Vagina (tissue), 2 donors: ENCODE data around the gene GFI1B. TPM values are rescaled to one million over a fixed set of nuclear protein-coding genes. Genes with fewer than 3 reads are reported as not detected.

Source experiments
- DNase-seq, 2 donors: peaks; one replicate each; pipeline ENCODE4 v3.0.0-alpha.2; 2017; ENCODE audit errors: extremely low spot score in 2 of 2
- H3K27ac ChIP-seq: fragments of 200-600 bp; sonication (generic); one replicate; pipeline ENCODE4 v1.5.1; 2019
- H3K27me3 ChIP-seq: fragments of 200-600 bp; sonication (generic); one replicate; pipeline ENCODE4 v1.5.1; 2019
- H3K36me3 ChIP-seq, 2 donors: fragments of 200-600 bp; sonication (generic); one replicate each; pipeline ENCODE4 v1.5.1; 2017 to 2019
- H3K4me1 ChIP-seq: fragments of 200-600 bp; sonication (generic); one replicate; pipeline ENCODE4 v1.5.1; 2019
- H3K4me3 ChIP-seq, 2 donors: fragments of 200-600 bp; sonication (generic); 1 replicate in 1 of 2; 2 replicates in 1 of 2; pipeline ENCODE4 v1.5.1; 2016 to 2019
- H3K9me3 ChIP-seq: fragments of 200-600 bp; sonication (generic); one replicate; pipeline ENCODE4 v1.5.1; 2019
- POLR2A ChIP-seq, 2 donors: fragments of 450-650 bp; IDR thresholded peaks; one replicate each; pipeline ENCODE4 v1.6.1; 2017; ENCODE audit warnings: antibody characterized with exemption in 2 of 2, mild to moderate bottlenecking in 2 of 2, moderate library complexity in 2 of 2
- POLR2AphosphoS5 ChIP-seq, 2 donors: sonication (generic); formaldehyde crosslinking; IDR thresholded peaks; one replicate each; pipeline ENCODE4 v1.9.0; 2017; ENCODE audit warnings: antibody characterized with exemption in 2 of 2, mild to moderate bottlenecking in 2 of 2, low read depth in 1 of 2; ENCODE audit not compliant: insufficient read depth in 1 of 2
- intact Hi-C: fragments of 100-400 bp; cut with DNase I; formaldehyde crosslinking; loops from one replicate; pipeline ENCODE4 v1.15.1; 2023
- total RNA-seq: library from RNA; depleted of rRNA; stranded (reverse); fragments of >200 nt; gene quantifications from one replicate; pipeline ENCODE4 v1.2.3, GENCODE V29; 2016
- TF ChIP-seq, protein P1 (sequence below), 3 experiments: fragments of 450-650 bp in 2 of 3; fragments of 200-600 bp in 1 of 3; sonication (generic) in 1 of 3; IDR thresholded peaks; one replicate each; pipeline ENCODE4 v1.5.1; 2017 to 2019; ENCODE audit warnings: antibody characterized with exemption in 3 of 3, mild to moderate bottlenecking in 2 of 3, moderate library complexity in 2 of 3

GFI1B gene
- total RNA-seq, 1 donor from 2014 or later: not detected

DNA sequence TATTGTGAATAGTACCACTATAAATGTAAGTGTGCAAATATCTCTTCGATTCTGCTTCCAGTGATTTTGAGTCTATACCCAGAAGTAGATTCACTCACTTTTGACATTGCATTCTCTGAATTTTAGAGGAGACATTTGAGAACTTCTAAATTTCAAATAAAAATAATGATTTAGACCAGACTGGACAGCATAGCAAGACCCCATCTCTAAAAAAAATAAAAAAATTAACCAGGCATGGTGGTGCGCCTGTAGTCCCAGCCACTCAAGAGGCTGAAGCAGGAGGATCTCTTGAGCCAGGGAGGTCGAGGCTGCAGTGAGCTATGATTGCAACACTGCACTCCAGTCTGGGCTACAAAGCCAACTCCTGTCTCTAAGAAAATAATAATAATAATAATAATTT is 1.9 kb upstream of the GFI1B start:
- H3K27me3 ChIP-seq: no peaks in the 10 kb centered on the region
- H3K27ac ChIP-seq: no peak overlapping the region
- H3K36me3 ChIP-seq: no peaks in the 10 kb centered on the region
- DNase-seq: no peak
- TF ChIP-seq, protein P1, sequence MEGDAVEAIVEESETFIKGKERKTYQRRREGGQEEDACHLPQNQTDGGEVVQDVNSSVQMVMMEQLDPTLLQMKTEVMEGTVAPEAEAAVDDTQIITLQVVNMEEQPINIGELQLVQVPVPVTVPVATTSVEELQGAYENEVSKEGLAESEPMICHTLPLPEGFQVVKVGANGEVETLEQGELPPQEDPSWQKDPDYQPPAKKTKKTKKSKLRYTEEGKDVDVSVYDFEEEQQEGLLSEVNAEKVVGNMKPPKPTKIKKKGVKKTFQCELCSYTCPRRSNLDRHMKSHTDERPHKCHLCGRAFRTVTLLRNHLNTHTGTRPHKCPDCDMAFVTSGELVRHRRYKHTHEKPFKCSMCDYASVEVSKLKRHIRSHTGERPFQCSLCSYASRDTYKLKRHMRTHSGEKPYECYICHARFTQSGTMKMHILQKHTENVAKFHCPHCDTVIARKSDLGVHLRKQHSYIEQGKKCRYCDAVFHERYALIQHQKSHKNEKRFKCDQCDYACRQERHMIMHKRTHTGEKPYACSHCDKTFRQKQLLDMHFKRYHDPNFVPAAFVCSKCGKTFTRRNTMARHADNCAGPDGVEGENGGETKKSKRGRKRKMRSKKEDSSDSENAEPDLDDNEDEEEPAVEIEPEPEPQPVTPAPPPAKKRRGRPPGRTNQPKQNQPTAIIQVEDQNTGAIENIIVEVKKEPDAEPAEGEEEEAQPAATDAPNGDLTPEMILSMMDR (IDR thresholded peaks at IDR 0.05): no peak
- TF ChIP-seq POLR2A (IDR thresholded peaks at IDR 0.05): no peak
- no peak for TF ChIP-seq POLR2AphosphoS5 (IDR thresholded peaks at IDR 0.05; ENCODE audit: insufficient read depth in 1 of 2, low read depth in 1 of 2)
- H3K4me1 ChIP-seq: no peaks in the 10 kb centered on the region
- H3K9me3 ChIP-seq: no peaks in the 10 kb centered on the region
- no peak overlapping the region for H3K4me3 ChIP-seq
- intact Hi-C loops: no loop called here

DNA sequence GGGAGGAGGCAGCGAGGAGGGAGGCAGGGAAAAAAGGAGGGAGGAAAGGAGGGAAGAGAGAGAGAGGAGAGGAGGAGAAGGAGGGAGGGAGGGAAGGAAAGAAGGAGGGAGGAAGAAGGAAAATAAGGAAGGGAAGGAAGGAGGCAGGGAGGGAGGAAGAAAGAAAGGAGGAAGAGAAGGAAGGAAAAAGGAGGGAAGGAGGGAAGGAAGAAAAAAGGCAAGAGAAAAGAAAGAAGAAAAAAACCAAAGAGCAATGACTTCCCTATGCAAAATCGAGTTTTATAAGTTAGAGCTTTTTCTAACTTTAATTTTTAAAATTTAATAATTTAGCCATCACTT is 413 bp upstream of the GFI1B start:
- TF ChIP-seq POLR2A (IDR thresholded peaks at IDR 0.05) (no peak), POLR2AphosphoS5 (IDR thresholded peaks at IDR 0.05; ENCODE audit: insufficient read depth in 1 of 2, low read depth in 1 of 2) (no peak)
- TF ChIP-seq, protein P1 (IDR thresholded peaks at IDR 0.05): no peak
- DNase-seq: no peak
- no peaks in the 10 kb centered on the region for H3K27me3 ChIP-seq
- intact Hi-C loops: no loop called here
- no peaks in the 10 kb centered on the region for H3K36me3 ChIP-seq
- H3K4me1 ChIP-seq: no peaks in the 10 kb centered on the region
- H3K9me3 ChIP-seq: no peaks in the 10 kb centered on the region
- H3K4me3 ChIP-seq: no peak overlapping the region
- H3K27ac ChIP-seq: no peak overlapping the region

DNA sequence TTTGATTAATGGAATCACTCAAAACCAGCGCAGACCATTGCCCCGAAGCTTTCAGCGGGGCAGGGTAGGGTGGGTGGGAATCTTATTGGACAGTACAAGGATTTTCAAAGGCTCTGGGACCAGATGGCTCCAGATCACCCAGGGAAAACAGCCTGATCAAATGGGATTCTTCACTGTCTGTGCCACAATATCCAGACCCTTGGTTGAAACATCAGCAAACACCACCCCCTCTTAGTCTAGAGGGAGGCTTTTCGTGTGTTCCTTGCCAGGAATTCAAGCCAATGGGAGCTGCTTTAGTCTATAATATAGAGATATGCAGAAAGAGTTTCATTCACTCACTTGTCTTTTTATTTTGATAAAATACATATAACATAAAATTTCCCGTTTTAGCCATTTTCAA is 1.7 kb downstream of the GFI1B start:
- H3K27me3 ChIP-seq: no peaks in the 10 kb centered on the region
- DNase-seq: no peak

DNA sequence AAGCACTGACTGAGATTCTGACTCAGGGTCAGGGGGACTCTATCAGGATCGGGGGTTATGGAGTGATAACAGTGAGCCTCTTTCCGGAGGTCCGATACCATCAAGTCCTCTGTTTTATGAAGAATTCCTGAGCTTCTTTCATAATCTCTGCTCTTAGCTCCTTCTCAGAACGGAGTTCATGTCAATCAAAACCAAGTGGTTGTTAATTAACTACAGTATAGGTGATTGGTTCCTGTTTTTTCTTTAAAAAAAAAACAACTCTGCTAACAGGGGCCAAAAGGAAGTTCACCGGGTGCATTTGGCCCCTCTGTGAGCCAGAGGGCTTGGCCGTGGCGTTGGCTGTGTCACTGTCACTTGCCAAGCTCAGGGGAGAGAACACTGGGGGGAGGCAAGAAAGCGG is 4.0 kb downstream of the GFI1B start:
- no peaks in the 10 kb centered on the region for H3K27me3 ChIP-seq
- no peak overlapping the region for H3K4me3 ChIP-seq
- intact Hi-C loops: no loop called here
- H3K9me3 ChIP-seq: no peaks in the 10 kb centered on the region
- TF ChIP-seq POLR2AphosphoS5 (IDR thresholded peaks at IDR 0.05; ENCODE audit: insufficient read depth in 1 of 2, low read depth in 1 of 2) (no peak), POLR2A (IDR thresholded peaks at IDR 0.05) (no peak)
- TF ChIP-seq, protein P1 (IDR thresholded peaks at IDR 0.05): no peak
- no peaks in the 10 kb centered on the region for H3K4me1 ChIP-seq
- DNase-seq: no peak
- no peak overlapping the region for H3K27ac ChIP-seq
- no peaks in the 10 kb centered on the region for H3K36me3 ChIP-seq

More for the DNA sequence above, 1.7 kb downstream of the GFI1B start:
- Histone ChIP-seq H3K36me3 (no peaks in the 10 kb centered on the region), H3K9me3 (no peaks in the 10 kb centered on the region), H3K4me1 (no peaks in the 10 kb centered on the region), H3K27ac (no peak overlapping the region), H3K4me3 (no peak overlapping the region)
- TF ChIP-seq POLR2A (IDR thresholded peaks at IDR 0.05) (no peak), POLR2AphosphoS5 (IDR thresholded peaks at IDR 0.05; ENCODE audit: insufficient read depth in 1 of 2, low read depth in 1 of 2) (no peak)
- TF ChIP-seq, protein P1 (IDR thresholded peaks at IDR 0.05): no peak
- intact Hi-C loops: no loop called here

DNA sequence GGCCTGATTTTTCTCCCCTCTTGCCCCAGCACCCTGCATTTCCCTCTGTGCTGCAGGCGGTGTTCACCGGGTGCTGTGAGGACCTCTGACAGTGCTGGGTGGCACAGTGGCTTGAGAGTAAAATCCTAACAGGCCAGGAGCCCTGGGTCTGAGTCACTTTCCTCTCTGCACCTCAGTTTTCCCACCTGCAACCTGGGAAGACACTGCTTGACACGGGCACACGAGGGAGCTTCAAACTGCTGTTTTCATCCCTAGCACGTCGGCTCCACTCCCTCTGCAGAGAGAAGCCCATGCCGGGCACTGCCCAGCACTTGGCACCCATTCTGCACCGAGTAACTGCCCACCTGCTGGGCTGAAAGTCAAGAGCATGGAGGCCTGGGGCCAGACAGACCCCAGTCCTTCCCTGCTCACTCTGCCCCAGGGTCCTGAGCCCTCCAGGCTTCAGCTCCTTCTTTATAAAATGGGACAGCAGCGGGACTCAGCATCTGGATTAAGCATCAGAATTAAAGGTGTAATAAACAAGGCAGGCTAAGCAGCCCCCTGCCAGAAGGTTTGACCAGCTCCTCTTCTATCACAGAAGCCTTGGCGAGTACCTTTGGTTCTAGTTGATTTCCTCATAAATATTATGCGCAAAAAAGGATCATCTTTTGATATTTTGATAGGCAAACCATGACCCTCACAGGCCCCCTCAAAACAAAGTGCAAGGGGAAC is 5.2 kb downstream of the GFI1B start:
- no peak for DNase-seq
- Histone ChIP-seq H3K4me1 (no peaks in the 10 kb centered on the region), H3K36me3 (no peaks in the 10 kb centered on the region), H3K4me3 (no peak overlapping the region), H3K9me3 (no peaks in the 10 kb centered on the region), H3K27me3 (no peaks in the 10 kb centered on the region), H3K27ac (no peak overlapping the region)
- intact Hi-C loops: no loop called here
- no peak for TF ChIP-seq POLR2AphosphoS5 (IDR thresholded peaks at IDR 0.05; ENCODE audit: insufficient read depth in 1 of 2, low read depth in 1 of 2)
- TF ChIP-seq, protein P1 (IDR thresholded peaks at IDR 0.05): no peak
